ENCODE data around the gene C1orf105.

DNA sequence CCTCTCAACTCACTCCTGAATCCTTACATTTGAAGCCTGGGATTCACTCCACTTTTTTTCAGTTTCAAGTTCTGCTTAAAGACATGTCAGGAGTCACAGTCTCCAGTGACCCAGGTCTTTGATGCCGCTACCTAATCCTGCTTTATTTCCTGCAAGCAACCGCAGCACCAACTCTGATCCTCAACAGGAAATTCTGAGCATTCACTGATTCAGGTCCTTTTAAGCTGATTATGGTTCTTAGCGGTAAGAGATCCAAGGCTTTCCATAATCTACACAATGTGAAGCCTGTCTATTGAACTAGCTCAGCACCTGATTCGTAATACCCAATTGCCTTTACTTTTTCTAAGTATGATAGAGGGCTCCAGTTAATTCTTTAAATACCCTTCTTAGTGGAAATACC is 67.1 kb downstream of the C1orf105 start:
- TF ChIP-seq, protein P1, sequence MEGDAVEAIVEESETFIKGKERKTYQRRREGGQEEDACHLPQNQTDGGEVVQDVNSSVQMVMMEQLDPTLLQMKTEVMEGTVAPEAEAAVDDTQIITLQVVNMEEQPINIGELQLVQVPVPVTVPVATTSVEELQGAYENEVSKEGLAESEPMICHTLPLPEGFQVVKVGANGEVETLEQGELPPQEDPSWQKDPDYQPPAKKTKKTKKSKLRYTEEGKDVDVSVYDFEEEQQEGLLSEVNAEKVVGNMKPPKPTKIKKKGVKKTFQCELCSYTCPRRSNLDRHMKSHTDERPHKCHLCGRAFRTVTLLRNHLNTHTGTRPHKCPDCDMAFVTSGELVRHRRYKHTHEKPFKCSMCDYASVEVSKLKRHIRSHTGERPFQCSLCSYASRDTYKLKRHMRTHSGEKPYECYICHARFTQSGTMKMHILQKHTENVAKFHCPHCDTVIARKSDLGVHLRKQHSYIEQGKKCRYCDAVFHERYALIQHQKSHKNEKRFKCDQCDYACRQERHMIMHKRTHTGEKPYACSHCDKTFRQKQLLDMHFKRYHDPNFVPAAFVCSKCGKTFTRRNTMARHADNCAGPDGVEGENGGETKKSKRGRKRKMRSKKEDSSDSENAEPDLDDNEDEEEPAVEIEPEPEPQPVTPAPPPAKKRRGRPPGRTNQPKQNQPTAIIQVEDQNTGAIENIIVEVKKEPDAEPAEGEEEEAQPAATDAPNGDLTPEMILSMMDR (IDR thresholded peaks at IDR 0.05) = no peak
- TF ChIP-seq, protein P2, sequence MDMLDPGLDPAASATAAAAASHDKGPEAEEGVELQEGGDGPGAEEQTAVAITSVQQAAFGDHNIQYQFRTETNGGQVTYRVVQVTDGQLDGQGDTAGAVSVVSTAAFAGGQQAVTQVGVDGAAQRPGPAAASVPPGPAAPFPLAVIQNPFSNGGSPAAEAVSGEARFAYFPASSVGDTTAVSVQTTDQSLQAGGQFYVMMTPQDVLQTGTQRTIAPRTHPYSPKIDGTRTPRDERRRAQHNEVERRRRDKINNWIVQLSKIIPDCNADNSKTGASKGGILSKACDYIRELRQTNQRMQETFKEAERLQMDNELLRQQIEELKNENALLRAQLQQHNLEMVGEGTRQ (IDR thresholded peaks at IDR 0.05; ENCODE audit: borderline replicate concordance, low read depth, low read length) = no peak

Data from SK-N-SH (cell line).